IMR-90 (cell line): ENCODE measurements around the gene DNASE2. TPM values are rescaled to one million over a fixed set of nuclear protein-coding genes. Genes with fewer than 3 reads are reported as not detected.

Experiments used
- ATAC-seq: fragments of 200-7000 bp; cut with Tn5 transposase; 2 replicates; pipeline ENCODE4 v1.9.1; 2020; ENCODE audit warnings: low read depth, mild to moderate bottlenecking, moderate library complexity
- BruUV-seq: library from RNA; stranded (reverse); fragments of 400-500 nt; replicated peaks from 2 replicates; lab custom pipeline; 2021; lab: Mats Ljungman, UMichigan
- CTCF ChIA-PET: fragments of 300-600 bp; formaldehyde crosslinking; extraction: SDS; loops from one replicate; lab custom pipeline; 2021; ENCODE audit warnings: antibody characterized with exemption; lab: Yijun Ruan, JAX
- POLR2A ChIA-PET: fragments of 300-600 bp; sonication (Branson Sonifier 250); formaldehyde crosslinking; loops from one replicate; lab custom pipeline; 2022; ENCODE audit warnings: antibody characterized with exemption; ENCODE audit not compliant: unreplicated experiment; lab: Charles Lee
- DNase-seq: peaks from one replicate; pipeline ENCODE4 v3.0.0; 2013
- H2AFZ ChIP-seq: replicated peaks from 2 replicates; pipeline ENCODE3; 2013; ENCODE audit warnings: low read length, mild to moderate bottlenecking; ENCODE audit not compliant: poor library complexity
- H2AK5ac ChIP-seq: 2 replicates; pipeline ENCODE4 v1.6.1; 2013; ENCODE audit warnings: low read depth, low read length, inconsistent platforms
- H2AK9ac ChIP-seq: replicated peaks from 2 replicates; pipeline ENCODE3; 2013; ENCODE audit warnings: mild to moderate bottlenecking, low read depth, low read length, moderate library complexity; ENCODE audit not compliant: poor library complexity
- H2BK120ac ChIP-seq: 2 replicates; pipeline ENCODE4 v1.6.1; 2013; ENCODE audit warnings: low read depth, low read length, inconsistent platforms
- H2BK15ac ChIP-seq: 3 replicates; pipeline ENCODE4 v1.6.1; 2013; ENCODE audit warnings: low read depth, low read length, inconsistent platforms
- H2BK20ac ChIP-seq: 2 replicates; pipeline ENCODE4 v1.6.1; 2013; ENCODE audit warnings: low read depth, mild to moderate bottlenecking, inconsistent platforms, low read length, moderate library complexity
- H2BK5ac ChIP-seq: 2 replicates; pipeline ENCODE4 v1.6.1; 2013; ENCODE audit warnings: mild to moderate bottlenecking, low read depth, low read length, inconsistent platforms; ENCODE audit not compliant: poor library complexity, severe bottlenecking
- H3K14ac ChIP-seq: replicated peaks from 2 replicates; pipeline ENCODE4 v1.6.1; 2013; ENCODE audit warnings: low read depth, low read length, inconsistent platforms
- H3K18ac ChIP-seq: 2 replicates; pipeline ENCODE4 v1.6.1; 2013; ENCODE audit warnings: low read depth, low read length, control low read depth
- H3K23ac ChIP-seq: 2 replicates; pipeline ENCODE4 v1.6.1; 2013; ENCODE audit warnings: low read depth, low read length, inconsistent platforms
- H3K27ac ChIP-seq: 2 replicates; pipeline ENCODE4 v1.5.1; 2013; ENCODE audit warnings: mild to moderate bottlenecking, control low read depth, low read length; ENCODE audit not compliant: insufficient read depth
- H3K27me3 ChIP-seq: 2 replicates; pipeline ENCODE4 v1.6.1; 2013; ENCODE audit warnings: low read length; ENCODE audit not compliant: control insufficient read depth, insufficient read depth
- H3K36me3 ChIP-seq: 2 replicates; pipeline ENCODE4 v1.6.1; 2013; ENCODE audit warnings: low read length, mixed read lengths; ENCODE audit not compliant: control insufficient read depth, insufficient read depth
- H3K4ac ChIP-seq: 2 replicates; pipeline ENCODE4 v1.6.1; 2013; ENCODE audit warnings: low read depth, low read length, inconsistent platforms
- H3K4me1 ChIP-seq: 2 replicates; pipeline ENCODE4 v1.6.1; 2013; ENCODE audit warnings: low read length, mixed read lengths; ENCODE audit not compliant: control insufficient read depth, insufficient read depth
- H3K4me2 ChIP-seq: 2 replicates; pipeline ENCODE4 v1.6.1; 2013; ENCODE audit warnings: low read depth, mild to moderate bottlenecking, control low read depth, low read length, moderate library complexity
- H3K4me3 ChIP-seq: 2 replicates; pipeline ENCODE4 v1.5.1; 2013; ENCODE audit warnings: low read depth, mild to moderate bottlenecking, control low read depth, low read length, moderate library complexity; ENCODE audit not compliant: insufficient read depth
- H3K56ac ChIP-seq: 2 replicates; pipeline ENCODE4 v1.6.1; 2013; ENCODE audit warnings: low read length, inconsistent platforms; ENCODE audit not compliant: insufficient read depth; ENCODE audit errors: extremely low read depth
- H3K79me1 ChIP-seq, 2 experiments: 2 replicates each; pipeline ENCODE4 v1.6.1; 2013; ENCODE audit warnings: low read length in 2 of 2, inconsistent platforms in 1 of 2, low read depth in 1 of 2
- H3K9ac ChIP-seq: 2 replicates; pipeline ENCODE4 v1.6.1; 2013; ENCODE audit warnings: low read depth, low read length, control low read depth
- H3K9me1 ChIP-seq: 2 replicates; pipeline ENCODE4 v1.6.1; 2013; ENCODE audit warnings: low read length, inconsistent platforms; ENCODE audit not compliant: insufficient read depth
- H3K9me3 ChIP-seq: 2 replicates; pipeline ENCODE4 v1.6.1; 2013; ENCODE audit warnings: low read length; ENCODE audit not compliant: control insufficient read depth, insufficient read depth
- H4K20me1 ChIP-seq: 2 replicates; pipeline ENCODE4 v1.6.1; 2013; ENCODE audit warnings: low read length, inconsistent platforms; ENCODE audit not compliant: insufficient read depth
- H4K5ac ChIP-seq: 2 replicates; pipeline ENCODE4 v1.6.1; 2013; ENCODE audit warnings: mild to moderate bottlenecking, low read depth, low read length, control low read depth
- H4K8ac ChIP-seq, 2 experiments: 2 replicates each; pipeline ENCODE4 v1.6.1; 2013; ENCODE audit warnings: low read depth in 2 of 2, low read length in 2 of 2, control low read depth in 1 of 2, inconsistent platforms in 1 of 2
- H4K91ac ChIP-seq: 2 replicates; pipeline ENCODE4 v1.6.1; 2013; ENCODE audit warnings: low read depth, low read length, inconsistent platforms; ENCODE audit not compliant: insufficient read depth
- CEBPB ChIP-seq: IDR thresholded peaks from 2 replicates; pipeline ENCODE4 v1.6.1; 2012; ENCODE audit warnings: low read depth, low read length, improper control_type of control experiment
- RCOR1 ChIP-seq: IDR thresholded peaks from 2 replicates; pipeline ENCODE4 v1.6.1; 2012; ENCODE audit warnings: mild to moderate bottlenecking, low read length, improper control_type of control experiment; ENCODE audit not compliant: insufficient replicate concordance
- WGBS, 2 experiments: methylation state at CpG; one replicate each; pipeline versions ENCODE4 v1.1.5 to v1.1.7; 2013; ENCODE audit warnings: missing lambda C conversion rate in 2 of 2; ENCODE audit not compliant: insufficient read length in 1 of 2; ENCODE audit errors: extremely low coverage in 2 of 2; 5-methylcytosine and 5-hydroxymethylcytosine counted together
- dilution Hi-C: fragments of 300-500 bp; cut with HindIII; formaldehyde crosslinking; loops from one replicate; pipeline ENCODE4 v1.14.3; 2018; ENCODE audit warnings: low sequenced_read_pairs; ENCODE audit not compliant: unreplicated experiment
- in situ Hi-C: fragments of 300-500 bp; cut with MboI; formaldehyde crosslinking; loops from 3 replicates; pipeline ENCODE4 v1.14.3; 2019; ENCODE audit warnings: low sequenced_read_pairs, inconsistent platforms, mixed read lengths
- intact Hi-C: fragments of 100-400 bp; cut with micrococcal nuclease; formaldehyde crosslinking; loops from 2 replicates; pipeline ENCODE4 v1.10.0; 2022
- polyA plus RNA-seq, 3 experiments: library from polyadenylated mRNA; depleted of rRNA; stranded (reverse); fragments of >200 nt; gene quantifications; 2 replicates each; pipeline ENCODE4 v1.2.3, GENCODE V29; 2012; ENCODE audit warnings: low replicate concordance in 1 of 3
- total RNA-seq: library from RNA; depleted of rRNA; stranded (reverse); fragments of >200 nt; gene quantifications from 2 replicates; pipeline ENCODE4 v1.2.3, GENCODE V29; 2012

The DNASE2 gene
- total and polyA plus RNA-seq, 2 of the 4 experiments (the other 2 are of a cell fraction), result 9.5 to 31.1 TPM

- Histone ChIP-seq H3K9ac (no peak overlapping the region), H3K4me1 (no peaks in the 10 kb centered on the region), H2AK5ac (no peak overlapping the region), H3K9me1 (no peaks in the 10 kb centered on the region), H2BK20ac (no peak overlapping the region), H3K4me2 (no peak overlapping the region), H2BK15ac (no peak overlapping the region), H3K9me3 (no peaks in the 10 kb centered on the region), H3K23ac (no peak overlapping the region), H3K79me1 (no peaks in the 10 kb centered on the region), H4K91ac (no peak overlapping the region), H4K8ac (no peak overlapping the region), H3K18ac (no peak overlapping the region), H3K4ac (no peak overlapping the region), H2AK9ac (peak overlapping the region; percentile 65), H2BK5ac (no peak overlapping the region), H3K14ac (no peak overlapping the region), H3K27ac (no peak overlapping the region), H4K5ac (no peak overlapping the region), H4K20me1 (no peaks in the 10 kb centered on the region), H2AFZ (no peak overlapping the region), H3K27me3 (peaks cover 5% of the 10 kb centered on the region), H3K36me3 (no peaks in the 10 kb centered on the region), H2BK120ac (no peak overlapping the region), H3K56ac (no peak overlapping the region), H3K4me3 (no peak overlapping the region)
- TF ChIP-seq CEBPB, result no peak
- no peak for TF ChIP-seq RCOR1
- in situ Hi-C loops, result no loop called here
- DNase-seq, result no peak
- ChIA-PET CTCF (no interaction called here), POLR2A (interaction anchor here (0.6 kb wide), 1 partner anchor 12 kb away, joined by 5 read pairs; no protein-coding TSS in a partner anchor)
- 97% methylated on average over 27 of the region's 35 CpGs; no CpG with 5 or more reads in 1 of the 2 experiments for WGBS, 2 experiments
- ATAC-seq, result no peak
- no TSS peak for BruUV-seq
- intact Hi-C loops, result no loop called here
- dilution Hi-C loops, result no loop called here
Measured at GRCh38 chr19:12858041-12858928, 23.0 kb downstream of the DNASE2 start.
